Karpas-422 (cell line): ENCODE data around the gene PSKH1. TPM values are rescaled to one million over a fixed set of nuclear protein-coding genes. Genes with fewer than 3 reads are reported as not detected.
A peak's percentile ranks its signal among the peaks of the same experiment; 100 is the strongest.

Experiments used
- DNase-seq: peaks from one replicate; pipeline ENCODE4 v3.0.0-alpha.2; 2015
- H2AFZ ChIP-seq: fragments of 200-600 bp; sonication (generic); 2 replicates; pipeline ENCODE4 v1.6.1; 2014; ENCODE audit warnings: antibody characterized with exemption, low read length, mixed read lengths
- H3K27ac ChIP-seq: fragments of 200-600 bp; sonication (generic); 2 replicates; pipeline ENCODE4 v1.5.1; 2014; ENCODE audit warnings: mild to moderate bottlenecking, low read length, moderate library complexity
- H3K27me3 ChIP-seq: fragments of 200-600 bp; sonication (generic); 2 replicates; pipeline ENCODE4 v1.6.1; 2014; ENCODE audit warnings: low read length, mixed read lengths
- H3K36me3 ChIP-seq: fragments of 200-600 bp; sonication (generic); 2 replicates; pipeline ENCODE4 v1.6.1; 2014; ENCODE audit warnings: low read length, mixed read lengths; ENCODE audit not compliant: insufficient read depth
- H3K4me1 ChIP-seq: fragments of 200-600 bp; sonication (generic); 2 replicates; pipeline ENCODE4 v1.6.1; 2014; ENCODE audit warnings: mild to moderate bottlenecking, low read length, mixed read lengths
- H3K4me2 ChIP-seq: fragments of 200-600 bp; sonication (generic); 2 replicates; pipeline ENCODE4 v1.6.1; 2014; ENCODE audit warnings: low read length, low read depth, mild to moderate bottlenecking; ENCODE audit not compliant: poor library complexity, severe bottlenecking
- H3K4me3 ChIP-seq: fragments of 200-600 bp; sonication (generic); 2 replicates; pipeline ENCODE4 v1.5.1; 2014; ENCODE audit warnings: mild to moderate bottlenecking, antibody characterized with exemption, low read length, mixed read lengths
- H3K79me2 ChIP-seq: fragments of 200-600 bp; sonication (generic); 2 replicates; pipeline ENCODE4 v1.6.1; 2014; ENCODE audit warnings: mild to moderate bottlenecking, low read length, mixed read lengths
- H3K9ac ChIP-seq: fragments of 200-600 bp; sonication (generic); 2 replicates; pipeline ENCODE4 v1.6.0; 2014; ENCODE audit warnings: low read length
- H3K9me2 ChIP-seq: fragments of 200-600 bp; sonication (generic), shearing (Covaris generic); replicated peaks from 2 replicates; pipeline ENCODE4 v1.6.0; 2014; ENCODE audit warnings: mild to moderate bottlenecking, low read length, moderate library complexity; ENCODE audit not compliant: insufficient read depth
- H3K9me3 ChIP-seq: fragments of 300-700, 200-600 bp; sonication (generic); 2 replicates; pipeline ENCODE4 v1.6.1; 2014; ENCODE audit warnings: low read length, mixed read lengths
- H4K20me1 ChIP-seq: fragments of 200-600 bp; sonication (generic); 2 replicates; pipeline ENCODE4 v1.6.1; 2014; ENCODE audit warnings: mild to moderate bottlenecking, antibody characterized with exemption, low read length, low read depth; ENCODE audit not compliant: insufficient read depth
- total RNA-seq: library from RNA; depleted of rRNA; stranded (reverse); fragments of >200 nt; shearing (Covaris generic); gene quantifications from 2 replicates; pipeline ENCODE4 v1.2.3, GENCODE V29; 2014; ENCODE audit warnings: low replicate concordance

The PSKH1 gene
- total RNA-seq, 1 experiment from 2014 or later: 7.2 TPM

DNA sequence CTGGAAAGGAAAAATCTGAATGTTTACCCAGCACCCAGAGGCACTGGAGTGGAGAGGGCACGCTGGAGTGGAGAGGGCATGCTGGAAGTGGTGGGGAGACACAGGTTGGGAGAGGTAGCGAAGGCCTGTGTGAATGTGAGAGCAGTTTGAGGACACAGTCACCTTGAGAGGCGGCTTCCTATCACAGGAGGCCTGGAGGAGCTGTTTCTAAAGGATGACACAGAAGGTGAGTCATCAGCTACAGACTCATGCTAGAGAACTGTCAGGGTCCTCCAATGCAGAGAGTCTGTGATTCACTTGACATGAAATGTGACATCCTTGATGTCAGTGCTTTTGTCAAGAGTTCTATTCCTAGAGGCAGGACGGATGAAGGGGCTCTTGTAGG, 24.8 kb downstream of the PSKH1 start:
- H2AFZ ChIP-seq: no peak overlapping the region
- H3K9me3 ChIP-seq: no peaks in the 10 kb centered on the region
- no peak overlapping the region for H3K27ac ChIP-seq
- no peak overlapping the region for H3K9ac ChIP-seq
- H4K20me1 ChIP-seq: no peaks in the 10 kb centered on the region
- no peaks in the 10 kb centered on the region for H3K9me2 ChIP-seq
- H3K27me3 ChIP-seq: no peaks in the 10 kb centered on the region
- no peak overlapping the region for H3K4me2 ChIP-seq
- H3K4me3 ChIP-seq: no peak overlapping the region
- no peaks in the 10 kb centered on the region for H3K36me3 ChIP-seq
- H3K4me1 ChIP-seq: no peaks in the 10 kb centered on the region
- peaks cover 15% of the 10 kb centered on the region; the same call in 1 of the 2 replicates for H3K79me2 ChIP-seq
- DNase-seq: no peak

DNA sequence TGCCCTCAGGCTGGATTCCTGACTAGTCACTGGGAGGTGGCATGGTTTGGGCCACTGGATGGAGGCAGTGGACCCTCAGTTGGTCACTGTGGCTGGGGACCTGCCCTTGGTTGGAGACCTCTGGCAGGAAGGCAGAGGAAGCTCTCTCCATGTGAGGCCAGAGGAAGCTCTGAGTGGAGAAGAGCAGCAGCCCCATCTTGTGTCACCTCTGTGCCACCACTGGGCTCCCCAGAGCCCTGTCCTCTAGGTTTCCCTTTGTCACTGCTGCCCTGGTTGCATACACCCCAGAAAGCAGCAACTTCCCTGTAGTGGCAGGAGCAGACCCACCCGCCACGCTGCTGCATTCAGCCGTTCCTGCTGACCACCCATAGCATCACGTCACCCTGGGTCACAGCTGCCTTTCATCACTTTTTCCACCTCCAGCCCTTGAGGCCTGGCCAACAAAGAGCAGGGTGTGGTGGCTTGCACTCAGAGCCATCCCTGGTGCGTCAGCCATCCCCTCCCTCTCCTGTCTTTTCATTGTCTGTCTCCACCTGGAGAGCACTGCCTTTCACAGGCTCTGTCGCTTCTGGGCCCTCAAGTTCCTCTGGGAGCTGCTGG, 26.7 kb downstream of the PSKH1 start:
- H2AFZ ChIP-seq: no peak overlapping the region
- no peaks in the 10 kb centered on the region for H3K4me1 ChIP-seq
- H3K9me2 ChIP-seq: no peaks in the 10 kb centered on the region
- no peak overlapping the region for H3K4me2 ChIP-seq
- H3K79me2 ChIP-seq: peaks cover 15% of the 10 kb centered on the region; the same call in 1 of the 2 replicates
- H3K36me3 ChIP-seq: no peaks in the 10 kb centered on the region
- H3K9ac ChIP-seq: no peak overlapping the region
- no peak overlapping the region for H3K4me3 ChIP-seq
- no peaks in the 10 kb centered on the region for H3K9me3 ChIP-seq
- DNase-seq: peak; percentile 67
- H4K20me1 ChIP-seq: no peaks in the 10 kb centered on the region
- no peaks in the 10 kb centered on the region for H3K27me3 ChIP-seq
- no peak overlapping the region for H3K27ac ChIP-seq

DNA sequence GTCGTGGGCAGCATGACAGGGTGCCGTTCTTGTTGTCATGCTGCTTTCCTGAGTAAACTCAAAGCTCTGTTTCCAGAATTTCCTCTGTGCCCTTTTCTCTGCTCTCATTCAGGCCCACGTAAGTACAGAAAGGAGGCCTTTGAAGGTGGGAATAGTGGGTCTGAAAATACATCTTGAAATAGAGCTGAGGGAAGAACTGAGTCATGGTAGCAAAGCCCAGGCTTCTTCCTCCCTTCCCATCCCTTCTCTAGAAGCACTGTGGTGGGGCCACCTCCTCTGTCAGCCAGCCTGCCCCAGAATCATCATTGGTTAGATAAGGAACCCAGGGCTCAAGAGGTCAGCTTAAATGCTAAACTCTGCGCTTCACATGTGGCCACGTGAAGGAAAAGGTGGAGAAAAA, 29.2 kb downstream of the PSKH1 start:
- Histone ChIP-seq H3K36me3 (no peaks in the 10 kb centered on the region), H4K20me1 (no peaks in the 10 kb centered on the region), H3K27ac (no peak overlapping the region), H3K27me3 (no peaks in the 10 kb centered on the region), H3K4me2 (no peak overlapping the region), H3K9ac (no peak overlapping the region), H2AFZ (no peak overlapping the region), H3K9me2 (no peaks in the 10 kb centered on the region), H3K4me3 (no peak overlapping the region), H3K79me2 (peaks cover 8% of the 10 kb centered on the region; the same call in 1 of the 2 replicates), H3K9me3 (no peaks in the 10 kb centered on the region), H3K4me1 (peaks cover 12% of the 10 kb centered on the region)
- DNase-seq: no peak

DNA sequence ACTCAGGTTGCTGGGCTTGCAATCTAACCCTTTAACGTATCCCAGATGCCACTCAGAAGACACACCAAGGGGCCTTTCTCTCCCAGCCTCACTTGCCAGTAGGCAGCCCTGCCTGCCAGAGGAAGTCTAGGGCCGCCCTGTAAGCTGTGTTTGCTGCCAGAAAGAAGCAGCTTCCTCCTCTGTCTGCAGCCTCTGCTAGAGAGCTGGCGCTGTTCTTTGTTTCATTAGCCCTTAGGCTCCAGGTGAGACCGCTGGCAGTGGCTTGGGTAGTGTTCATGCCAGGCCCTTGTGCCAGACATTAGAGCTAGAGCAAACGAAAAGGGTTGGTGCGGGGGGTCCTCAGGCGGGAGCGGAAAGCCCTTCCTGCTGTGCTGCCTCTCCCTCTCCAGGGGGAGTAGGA, 29.7 kb downstream of the PSKH1 start:
- Histone ChIP-seq H3K79me2 (peaks cover 8% of the 10 kb centered on the region; the same call in 1 of the 2 replicates), H4K20me1 (no peaks in the 10 kb centered on the region), H3K4me2 (no peak overlapping the region), H3K27ac (no peak overlapping the region), H2AFZ (no peak overlapping the region), H3K9me2 (no peaks in the 10 kb centered on the region), H3K9me3 (no peaks in the 10 kb centered on the region), H3K36me3 (no peaks in the 10 kb centered on the region), H3K9ac (no peak overlapping the region), H3K4me3 (no peak overlapping the region), H3K4me1 (peaks cover 12% of the 10 kb centered on the region), H3K27me3 (no peaks in the 10 kb centered on the region)
- DNase-seq: peak; percentile 41

DNA sequence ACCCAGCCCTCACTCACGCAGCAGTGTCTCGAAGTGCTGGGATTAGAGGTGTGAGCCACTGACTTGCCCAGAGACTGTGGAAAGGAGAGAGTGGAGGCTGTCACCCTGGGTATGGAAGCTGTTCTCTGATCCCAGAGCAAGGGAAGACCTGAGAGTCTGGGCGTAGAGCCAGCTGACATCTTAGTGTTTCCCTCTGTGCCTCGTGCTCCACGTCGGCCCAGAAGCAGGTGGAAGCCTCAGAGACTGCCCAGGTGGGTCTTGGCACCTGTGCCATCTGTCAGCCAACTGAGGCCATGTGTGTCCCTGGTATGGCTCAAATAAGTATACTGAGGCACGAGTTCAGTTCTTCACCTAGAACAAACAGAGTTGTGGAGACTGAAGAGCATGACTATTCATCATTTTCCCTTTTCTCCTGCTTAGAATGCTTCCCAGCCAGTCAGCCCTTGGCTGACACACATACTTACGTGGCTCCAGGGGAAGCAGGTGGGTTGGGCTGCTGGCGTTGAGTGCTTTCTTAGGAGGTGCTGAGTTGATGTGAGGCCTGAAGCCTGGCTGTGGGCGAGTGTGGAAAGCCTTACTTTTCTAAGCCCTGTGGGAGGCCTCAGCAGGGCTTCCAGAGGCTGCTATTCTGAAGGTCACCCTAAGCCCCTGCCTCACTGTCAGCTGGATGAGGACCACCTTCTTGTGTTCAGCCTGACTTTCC, 30.5 kb downstream of the PSKH1 start:
- no peaks in the 10 kb centered on the region for H3K27me3 ChIP-seq
- H3K4me1 ChIP-seq: peaks cover 12% of the 10 kb centered on the region
- H4K20me1 ChIP-seq: no peaks in the 10 kb centered on the region
- peaks cover 5% of the 10 kb centered on the region; the same call in 1 of the 2 replicates for H3K79me2 ChIP-seq
- DNase-seq: no peak
- H3K27ac ChIP-seq: no peak overlapping the region
- no peaks in the 10 kb centered on the region for H3K9me3 ChIP-seq
- no peaks in the 10 kb centered on the region for H3K9me2 ChIP-seq
- no peak overlapping the region for H3K4me2 ChIP-seq
- no peaks in the 10 kb centered on the region for H3K36me3 ChIP-seq
- H2AFZ ChIP-seq: no peak overlapping the region
- no peak overlapping the region for H3K4me3 ChIP-seq
- no peak overlapping the region for H3K9ac ChIP-seq

DNA sequence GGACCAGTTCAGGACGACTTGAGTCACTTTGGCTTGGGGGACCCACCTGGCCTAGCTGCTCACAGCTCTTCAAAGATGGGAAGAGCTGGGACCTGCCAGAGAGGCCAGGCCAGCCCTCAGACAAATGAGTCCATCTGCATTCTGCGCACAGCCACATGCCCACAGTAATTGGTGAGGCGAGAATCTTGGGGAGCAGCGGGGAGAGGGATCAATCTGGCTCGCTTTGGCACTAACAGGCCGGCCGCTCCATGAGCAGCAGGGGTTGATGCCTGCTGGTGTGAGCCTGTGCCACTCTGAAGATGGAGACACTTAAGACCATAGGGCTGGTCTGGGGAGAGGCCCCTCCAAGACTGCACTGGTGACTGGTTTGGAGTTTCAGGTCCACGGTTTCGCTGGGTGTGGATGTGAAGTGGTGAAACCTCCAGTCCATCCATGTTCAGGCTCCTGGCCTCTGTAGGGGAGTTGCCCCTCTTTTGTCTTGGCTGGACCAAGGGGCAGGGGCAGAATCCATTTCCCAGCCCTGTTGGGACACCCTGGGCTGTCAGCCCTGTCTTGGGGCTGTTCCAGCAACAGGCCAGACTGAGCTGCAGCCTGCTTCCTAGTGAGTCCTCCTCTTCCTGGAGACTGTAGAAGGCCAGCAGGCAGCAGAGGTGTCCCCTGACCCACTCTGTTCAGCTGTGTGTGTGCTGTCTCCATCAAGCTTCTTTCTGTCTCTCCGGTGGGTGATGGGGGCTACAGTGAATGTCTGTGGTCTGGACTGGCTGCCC, 31.3 kb downstream of the PSKH1 start:
- Histone ChIP-seq H3K4me3 (no peak overlapping the region), H2AFZ (no peak overlapping the region), H3K36me3 (no peaks in the 10 kb centered on the region), H4K20me1 (no peaks in the 10 kb centered on the region), H3K27ac (no peak overlapping the region), H3K4me2 (no peak overlapping the region), H3K27me3 (no peaks in the 10 kb centered on the region), H3K9ac (no peak overlapping the region), H3K9me3 (no peaks in the 10 kb centered on the region), H3K9me2 (no peaks in the 10 kb centered on the region), H3K79me2 (peaks cover 5% of the 10 kb centered on the region; the same call in 1 of the 2 replicates), H3K4me1 (peaks cover 12% of the 10 kb centered on the region)
- peak; percentile 41 for DNase-seq

DNA sequence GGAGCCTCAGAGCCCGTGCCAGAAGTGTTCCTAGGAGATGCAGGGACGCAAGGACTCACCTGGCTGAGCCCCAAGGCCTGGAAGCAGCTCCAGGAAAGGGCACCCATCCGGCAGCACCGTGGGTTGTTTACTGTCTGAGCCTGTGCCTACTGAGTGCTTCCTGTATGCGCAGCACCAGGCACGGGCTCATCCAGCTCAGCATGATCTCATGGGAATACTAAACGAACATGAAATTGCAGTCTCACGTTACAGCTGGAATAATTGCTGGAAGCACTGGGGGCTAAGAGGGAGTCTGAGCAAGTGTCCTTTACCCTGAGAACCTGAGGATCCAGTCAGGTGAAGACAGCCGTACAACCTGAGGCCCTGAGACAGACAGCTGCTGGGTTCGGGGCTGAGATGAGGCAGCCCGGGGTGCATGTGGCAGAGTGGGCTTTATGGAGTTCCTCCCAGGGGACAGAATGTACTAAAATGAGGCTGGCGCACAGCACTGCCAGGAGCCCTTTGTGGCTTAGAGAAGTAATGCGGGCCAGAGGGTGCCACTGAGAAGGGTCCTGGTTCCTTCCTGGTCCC, 33.2 kb downstream of the PSKH1 start:
- no peak overlapping the region for H3K4me3 ChIP-seq
- 0 out of 2 replicates have a peak overlapping the region, but pooled peaks have one; percentile 18 for H3K9ac ChIP-seq
- H3K4me2 ChIP-seq: no peak overlapping the region
- no peaks in the 10 kb centered on the region for H3K9me2 ChIP-seq
- H3K27me3 ChIP-seq: no peaks in the 10 kb centered on the region
- H3K79me2 ChIP-seq: no peaks in the 10 kb centered on the region; the same call in 1 of the 2 replicates
- H3K36me3 ChIP-seq: no peaks in the 10 kb centered on the region
- H3K9me3 ChIP-seq: no peaks in the 10 kb centered on the region
- H4K20me1 ChIP-seq: no peaks in the 10 kb centered on the region
- H3K27ac ChIP-seq: no peak overlapping the region
- H2AFZ ChIP-seq: no peak overlapping the region
- peak; percentile 71 for DNase-seq
- peaks cover 12% of the 10 kb centered on the region for H3K4me1 ChIP-seq
